NCI-H1105 (cell line): ENCODE data around the gene FLNC.
A peak's percentile ranks its signal among the peaks of the same experiment; 100 is the strongest.

ENCODE experiments used
- DNase-seq: peaks from one replicate; lab custom pipeline; 2025; lab: John Stamatoyannopoulos, UW

The FLNC gene

DNA sequence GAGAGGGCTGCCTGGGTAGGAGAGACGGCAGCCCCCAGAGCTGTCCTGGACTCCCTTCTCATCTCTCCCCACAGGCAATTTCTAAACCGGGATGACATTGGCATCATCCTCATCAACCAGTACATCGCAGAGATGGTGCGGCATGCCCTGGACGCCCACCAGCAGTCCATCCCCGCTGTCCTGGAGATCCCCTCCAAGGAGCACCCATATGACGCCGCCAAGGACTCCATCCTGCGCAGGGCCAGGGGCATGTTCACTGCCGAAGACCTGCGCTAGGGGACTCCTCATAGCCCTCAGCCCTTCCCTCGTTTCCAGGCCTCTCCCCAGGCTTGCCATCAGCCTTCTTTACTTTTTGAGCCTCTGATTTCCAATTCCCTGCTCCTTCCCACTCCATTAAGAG, 35.1 kb downstream of the FLNC start:
- DNase-seq: no peak

DNA sequence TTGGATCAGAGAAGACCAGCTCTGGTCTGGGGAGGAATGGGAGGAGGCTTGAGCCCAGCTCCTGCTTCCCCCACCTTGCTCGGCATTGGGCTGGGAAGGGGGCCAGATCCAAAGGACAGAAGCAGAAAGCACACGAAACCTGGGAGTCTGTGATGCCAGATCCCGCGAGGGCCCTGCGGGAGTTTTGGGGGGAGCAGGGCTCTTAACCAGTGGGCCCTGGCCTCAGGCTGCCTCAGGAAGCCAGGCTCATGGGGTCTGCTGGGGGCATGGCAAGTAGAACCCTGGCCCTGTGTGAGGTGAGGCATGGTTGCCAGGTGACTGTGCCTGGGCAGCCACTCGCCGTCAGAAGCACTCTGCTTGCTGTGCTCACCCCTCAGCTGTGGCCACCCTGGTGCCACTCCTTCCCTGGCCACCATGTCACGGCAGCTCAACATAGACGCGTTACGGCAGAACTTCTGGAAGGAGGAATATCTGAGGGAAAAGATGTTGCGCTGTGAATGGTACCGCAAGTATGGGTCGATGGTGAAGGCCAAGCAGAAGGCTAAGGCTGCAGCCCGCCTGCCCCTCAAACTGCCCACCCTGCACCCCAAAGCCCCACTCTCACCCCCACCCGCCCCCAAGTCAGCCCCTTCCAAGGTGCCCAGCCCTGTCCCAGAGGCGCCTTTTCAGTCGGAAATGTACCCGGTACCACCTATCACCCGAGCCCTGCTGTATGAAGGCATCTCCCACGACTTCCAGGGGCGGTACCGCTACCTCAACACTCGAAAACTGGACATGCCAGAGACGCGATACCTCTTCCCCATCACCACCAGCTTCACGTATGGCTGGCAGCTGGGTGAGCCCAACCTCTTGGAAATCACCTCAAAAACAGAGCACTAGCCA, 36.0 kb downstream of the FLNC start:
- no peak for DNase-seq

GRCh38 chr7:128867241-128867640, 37.0 kb downstream of the FLNC start:
- DNase-seq: no peak

- DNase-seq: peak; percentile 63
These were observed 37.8 kb downstream of the FLNC start for GRCh38 chr7:128867842-128868623.

DNA sequence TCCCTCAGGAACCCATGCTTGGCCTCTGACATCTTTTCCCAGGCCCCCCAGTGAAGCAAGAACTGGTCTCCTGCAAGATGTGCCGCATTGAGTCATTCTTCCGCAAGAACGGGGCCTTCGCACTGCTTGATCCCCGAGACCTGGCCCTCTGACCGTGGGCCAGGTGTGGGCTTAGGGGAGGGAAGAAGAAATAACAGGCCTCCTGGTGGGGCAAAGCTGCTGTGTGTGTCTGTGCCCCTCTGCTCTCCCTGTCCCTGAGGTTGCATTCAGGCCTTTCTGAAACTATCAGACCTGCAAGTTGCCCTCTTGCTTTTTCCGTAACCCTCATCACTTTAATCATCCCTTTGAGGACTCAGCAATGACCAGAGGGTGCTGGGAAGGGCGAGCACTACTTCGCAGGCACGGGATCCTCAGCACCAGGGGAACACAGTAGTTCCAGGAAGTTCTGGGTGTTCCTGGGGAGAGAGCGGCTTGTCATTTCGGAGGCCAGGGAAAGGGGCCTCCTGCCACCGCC, 38.5 kb downstream of the FLNC start:
- no peak for DNase-seq

GRCh38 chr7:128869138-128869943, 39.1 kb downstream of the FLNC start:
- DNase-seq: no peak

DNA sequence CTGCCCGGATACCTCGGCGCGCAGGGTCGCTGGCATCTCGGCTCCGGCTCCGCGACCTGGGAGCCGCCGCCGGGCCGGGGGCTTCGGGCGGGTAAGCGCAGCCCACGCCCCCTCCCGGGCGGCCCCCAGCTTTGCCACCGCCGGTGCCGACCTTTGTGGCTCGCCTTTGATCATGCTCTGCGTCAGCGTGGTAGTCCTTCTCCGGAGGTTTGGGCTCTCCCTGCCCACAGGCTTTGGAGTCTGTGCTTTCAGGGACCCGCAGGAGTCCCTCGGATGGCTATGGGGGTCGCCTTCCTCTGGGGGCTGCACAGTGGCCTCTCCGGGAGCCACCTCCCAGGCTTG, 39.7 kb downstream of the FLNC start:
- DNase-seq: no peak

DNA sequence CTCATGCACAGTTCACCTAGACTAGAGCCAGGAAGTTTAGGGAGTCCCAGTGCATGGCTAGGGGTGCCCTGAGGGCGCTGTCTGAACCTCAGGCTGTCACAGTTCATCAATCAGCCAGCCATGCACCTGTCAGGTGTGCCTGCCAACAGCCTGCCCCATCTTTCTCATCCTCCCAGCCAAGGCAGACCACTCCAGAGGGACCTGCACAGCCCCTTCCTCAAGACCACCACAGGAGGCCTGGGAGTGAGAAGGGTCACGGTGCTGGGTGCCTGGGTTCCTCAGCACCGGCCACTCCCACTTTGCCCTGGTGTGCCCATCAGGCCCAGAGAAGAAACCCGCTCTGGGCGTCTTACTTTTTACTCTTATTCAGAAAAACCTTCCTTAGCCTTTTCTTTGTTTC, 40.8 kb downstream of the FLNC start:
- no peak for DNase-seq

DNA sequence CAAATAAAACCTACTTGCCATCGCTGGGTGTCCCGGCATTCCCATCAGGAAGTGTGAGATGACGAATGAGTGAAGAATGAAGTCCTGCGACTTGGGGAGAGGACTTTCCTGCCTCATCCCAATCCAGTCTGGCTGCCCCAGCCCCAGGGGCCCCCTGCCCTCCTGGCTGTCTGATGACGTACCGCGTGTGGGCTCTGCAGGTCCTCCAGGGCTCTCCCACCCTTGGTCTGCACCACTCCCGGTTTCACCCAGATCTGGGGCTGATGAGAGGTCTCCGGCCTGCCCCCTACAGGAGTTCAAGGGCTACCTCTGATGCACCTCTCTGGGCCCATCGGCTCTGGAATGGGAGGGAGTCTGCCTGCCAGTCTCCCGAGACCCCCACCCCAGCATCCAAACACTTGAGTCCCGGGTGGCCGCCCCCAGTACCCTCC, 42.2 kb downstream of the FLNC start:
- no peak for DNase-seq

- no peak for DNase-seq
These were observed 43.0 kb downstream of the FLNC start for GRCh38 chr7:128873234-128873633.

GRCh38 chr7:128874140-128875031, 44.2 kb downstream of the FLNC start:
- DNase-seq: peak; percentile 89

DNA sequence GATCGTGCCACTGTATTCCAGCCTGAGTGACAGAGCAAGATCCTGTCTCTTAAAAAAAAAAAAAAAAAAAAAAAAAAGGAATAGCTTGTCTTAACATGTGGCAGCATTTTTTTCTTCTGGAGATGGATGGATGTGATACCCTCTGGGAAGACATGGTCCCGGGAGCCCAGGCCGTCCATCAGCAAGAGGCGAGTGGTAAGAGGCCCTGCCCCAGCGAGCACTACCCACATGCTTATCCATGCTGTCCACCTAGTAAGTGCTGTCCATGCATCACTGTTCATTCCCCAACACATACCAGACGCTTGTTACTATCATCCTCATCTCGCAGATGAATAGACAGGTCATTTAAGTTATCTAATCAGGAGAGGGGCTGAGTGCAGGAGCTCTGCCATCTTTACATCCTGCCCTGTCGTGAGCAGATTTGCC, 45.3 kb downstream of the FLNC start:
- no peak for DNase-seq

- DNase-seq: no peak
These were observed 45.9 kb downstream of the FLNC start for GRCh38 chr7:128876127-128876526.

DNA sequence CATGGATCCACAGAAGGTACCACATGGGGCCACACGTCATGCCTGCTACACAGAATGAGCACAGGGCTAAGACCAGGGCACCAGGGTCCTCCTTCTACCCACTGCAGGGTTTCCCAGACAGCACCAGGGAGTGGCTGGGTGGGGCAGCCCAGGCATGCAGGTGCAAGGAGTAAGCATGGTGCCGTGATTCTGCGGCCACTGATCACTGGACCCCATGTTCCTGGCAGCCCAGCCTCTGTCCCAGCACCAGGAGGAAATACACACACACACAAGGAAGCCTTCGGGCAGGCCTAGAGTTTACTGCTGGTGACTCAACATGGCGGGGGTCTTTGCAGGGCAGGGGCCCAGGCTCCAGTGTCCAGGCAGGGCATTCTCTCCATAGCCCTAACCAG, 46.4 kb downstream of the FLNC start:
- DNase-seq: no peak

DNA sequence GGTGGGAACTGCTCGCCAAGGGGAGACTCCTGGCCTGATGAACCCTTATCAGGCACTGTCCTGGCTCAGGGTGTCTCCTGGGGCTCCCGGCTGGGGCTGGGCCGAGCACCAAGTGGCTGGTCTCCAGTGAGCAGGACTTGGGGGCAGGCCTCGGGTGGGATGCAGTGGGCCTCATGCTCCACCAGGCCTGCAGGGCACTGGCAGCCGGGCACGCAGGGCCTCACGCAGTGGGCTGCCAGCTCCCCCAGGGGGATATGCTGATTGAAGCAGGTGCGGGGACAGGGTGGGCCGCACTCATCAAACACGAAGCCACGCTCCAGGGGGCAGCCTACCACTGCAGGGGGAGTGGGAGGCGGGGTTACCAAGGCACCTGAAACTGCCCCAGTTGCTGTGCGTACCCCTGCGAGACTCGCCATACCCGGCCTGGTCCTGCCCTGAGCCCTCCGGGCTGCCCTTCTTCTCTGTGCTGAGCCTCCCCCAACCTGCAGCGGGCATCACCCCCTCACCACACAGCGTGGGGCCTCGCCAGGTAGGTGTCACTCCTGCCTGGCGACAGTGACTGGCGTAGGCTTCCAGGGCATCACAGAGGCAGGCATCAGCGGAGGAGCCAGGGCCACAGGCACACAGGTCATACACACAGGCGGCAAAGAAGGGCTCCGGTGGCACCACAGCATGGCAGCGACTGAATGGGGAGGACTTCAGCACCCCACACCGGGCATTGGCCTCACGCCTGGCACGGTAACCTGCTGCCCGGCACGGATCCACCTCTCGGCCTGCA, 47.0 kb downstream of the FLNC start:
- no peak for DNase-seq

DNA sequence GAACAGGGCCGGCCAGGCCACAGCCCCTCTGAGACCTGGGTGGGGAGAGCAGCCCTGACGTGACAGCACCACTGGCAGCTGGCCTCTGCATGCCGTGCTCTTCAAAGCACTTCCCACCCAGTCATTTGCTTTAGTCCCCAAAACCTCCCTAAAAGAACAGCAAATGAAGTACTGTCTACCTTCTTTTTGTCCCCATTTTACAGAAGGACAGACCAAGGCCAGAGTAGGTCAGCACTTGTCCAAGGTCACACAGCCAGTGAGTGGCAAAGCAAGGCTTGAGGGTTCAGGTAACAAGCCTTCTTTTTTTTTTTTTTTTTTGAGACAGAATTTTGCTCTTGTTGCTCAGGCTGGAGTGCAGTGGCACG, 47.5 kb downstream of the FLNC start:
- no peak for DNase-seq

DNA sequence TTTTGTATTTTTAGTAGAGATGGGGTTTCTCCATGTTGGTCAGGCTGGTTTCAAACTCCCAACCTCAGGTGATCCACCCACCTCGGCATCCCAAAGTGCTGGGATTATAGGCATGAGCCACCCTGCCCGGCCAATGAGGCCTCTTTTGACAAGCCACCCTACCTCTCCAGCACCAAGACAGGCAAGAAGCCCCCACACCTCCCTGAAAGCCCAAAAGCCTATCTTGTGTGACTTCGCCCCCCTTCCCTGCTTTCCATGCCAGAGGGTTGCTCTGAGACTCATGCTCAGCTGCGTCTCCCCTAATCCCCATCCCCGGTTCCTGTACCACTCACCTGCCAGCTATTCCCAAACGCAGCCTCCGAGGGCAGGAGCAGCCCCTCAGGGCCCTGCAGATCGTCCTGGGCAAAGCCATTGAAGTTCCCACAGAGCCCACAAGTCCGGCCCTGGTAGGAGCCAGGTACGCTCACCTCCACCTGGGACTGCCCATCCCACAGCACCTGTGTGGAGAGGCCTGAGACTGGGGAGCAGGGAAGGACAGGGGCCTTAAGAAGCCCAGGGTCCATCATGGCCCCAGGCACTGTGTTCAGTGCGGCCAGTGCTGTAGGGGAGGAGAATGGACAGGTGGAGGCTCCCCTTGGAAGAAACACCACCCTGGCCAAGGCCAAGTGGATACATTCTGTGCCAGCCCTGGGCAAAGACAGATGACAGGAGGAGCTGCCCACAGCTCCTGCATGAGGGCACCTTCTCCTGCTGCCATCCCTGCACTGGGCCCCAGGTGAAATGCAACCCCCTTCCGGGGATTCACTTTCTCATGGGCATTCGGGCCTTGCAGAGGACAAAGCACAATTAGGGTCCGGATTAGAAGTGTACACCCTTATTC, 48.3 kb downstream of the FLNC start:
- no peak for DNase-seq

- DNase-seq: no peak
These were observed 49.3 kb downstream of the FLNC start for GRCh38 chr7:128879461-128879938.
